ENCODE results near the gene STX4.
A peak's percentile ranks its signal among the peaks of the same experiment; 100 is the strongest.

STX4 gene

DNA sequence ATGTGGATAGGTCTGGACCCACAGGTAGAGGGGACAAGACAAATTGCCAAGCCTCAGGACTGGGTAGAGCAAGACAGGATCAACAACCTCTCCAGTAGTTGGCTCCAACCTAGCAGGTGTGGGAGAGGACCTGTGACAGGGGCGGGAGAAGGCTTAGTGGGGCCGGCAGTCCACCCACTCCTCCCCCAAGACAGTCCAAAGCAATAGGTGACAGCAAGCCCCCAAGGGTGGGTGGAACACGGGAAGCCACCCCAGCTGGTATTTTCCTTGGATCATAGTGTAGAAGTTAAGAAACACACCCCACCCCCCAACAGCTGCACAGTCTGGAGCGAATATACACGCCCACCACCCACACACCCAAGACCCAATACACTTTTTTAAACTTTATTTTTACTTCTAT is 4.1 kb upstream of the STX4 start:
- Histone ChIP-seq H3K27ac (ENCODE audit: low read length) (no peak overlapping the region), H3K4me1 (ENCODE audit: control insufficient read depth in 1 of 2, insufficient read depth in 2 of 2, low read length in 2 of 2) (peaks cover 0 to 2% of the 10 kb centered on the region in 2 donors), H3K9me3 (ENCODE audit: control insufficient read depth in 1 of 2, low read length in 2 of 2) (no peaks in the 10 kb centered on the region), H3K36me3 (ENCODE audit: control insufficient read depth in 1 of 2, insufficient read depth in 2 of 2, low read length in 2 of 2) (peaks cover 0 to 13% of the 10 kb centered on the region in 2 donors), H3K27me3 (ENCODE audit: low read depth, low read length) (no peaks in the 10 kb centered on the region), H3K4me3 (ENCODE audit: low read depth in 1 of 2, low read length in 2 of 2) (no peak overlapping the region)

DNA sequence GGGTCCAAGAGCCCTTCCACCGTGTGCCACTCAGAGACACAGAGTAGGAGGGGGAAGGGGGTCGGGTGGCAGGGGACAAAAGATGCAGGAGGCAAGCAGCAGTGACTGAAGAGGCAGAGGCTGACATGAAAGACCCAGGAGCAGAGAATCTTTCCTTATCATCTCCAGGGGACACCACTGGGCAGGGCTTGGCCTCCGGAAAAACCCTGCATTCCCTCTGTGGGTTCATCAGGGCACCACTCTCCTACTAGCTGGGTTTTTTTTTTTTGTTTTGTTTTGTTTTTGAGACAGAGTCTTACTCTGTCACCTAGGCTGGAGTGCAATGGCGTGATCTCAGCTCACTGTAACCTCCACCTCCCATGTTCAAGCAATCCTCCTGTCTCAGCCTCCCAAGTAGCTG is 2.1 kb upstream of the STX4 start:
- no peaks in the 10 kb centered on the region for H3K9me3 ChIP-seq (ENCODE audit: control insufficient read depth in 1 of 2, low read length in 2 of 2)
- H3K4me3 ChIP-seq (ENCODE audit: low read depth in 1 of 2, low read length in 2 of 2) = no peak overlapping the region
- peaks cover 0 to 28% of the 10 kb centered on the region in 2 donors for H3K36me3 ChIP-seq (ENCODE audit: control insufficient read depth in 1 of 2, insufficient read depth in 2 of 2, low read length in 2 of 2)
- H3K27ac ChIP-seq (ENCODE audit: low read length) = no peak overlapping the region
- H3K4me1 ChIP-seq (ENCODE audit: control insufficient read depth in 1 of 2, insufficient read depth in 2 of 2, low read length in 2 of 2) = peaks cover 0 to 17% of the 10 kb centered on the region in 2 donors
- no peaks in the 10 kb centered on the region for H3K27me3 ChIP-seq (ENCODE audit: low read depth, low read length)

DNA sequence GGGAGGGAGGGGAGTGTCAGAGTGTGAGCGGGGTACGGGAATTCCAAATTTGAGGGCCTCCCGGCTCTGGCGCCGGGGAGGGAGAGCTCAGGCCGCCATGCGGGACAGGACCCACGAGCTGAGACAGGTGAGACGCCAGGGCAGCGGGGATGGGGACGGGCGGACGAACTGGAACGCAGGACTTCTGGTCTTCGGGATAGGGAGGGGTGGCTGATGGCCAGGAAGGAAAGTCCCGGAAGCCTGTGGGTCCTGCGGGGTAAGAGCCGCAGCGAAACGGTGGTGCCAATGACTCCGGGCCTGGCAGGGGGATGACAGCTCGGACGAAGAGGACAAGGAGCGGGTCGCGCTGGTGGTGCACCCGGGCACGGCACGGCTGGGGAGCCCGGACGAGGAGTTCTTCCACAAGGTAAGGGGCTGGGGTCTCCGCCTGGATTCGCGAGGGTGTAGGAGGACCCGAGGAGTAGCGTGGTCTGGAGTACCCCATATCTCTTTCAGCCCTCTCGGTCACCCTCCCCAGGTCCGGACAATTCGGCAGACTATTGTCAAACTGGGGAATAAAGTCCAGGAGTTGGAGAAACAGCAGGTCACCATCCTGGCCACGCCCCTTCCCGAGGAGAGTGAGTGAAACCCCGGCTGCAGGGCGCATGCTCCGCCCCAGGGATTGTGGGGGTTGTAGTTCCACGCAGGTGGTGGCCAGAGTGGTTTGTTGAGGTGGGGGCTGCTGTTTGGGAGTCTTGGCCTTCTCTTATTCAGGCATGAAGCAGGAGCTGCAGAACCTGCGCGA is 543 bp downstream of the STX4 start:
- no peaks in the 10 kb centered on the region for H3K9me3 ChIP-seq (ENCODE audit: control insufficient read depth in 1 of 2, low read length in 2 of 2)
- H3K27me3 ChIP-seq (ENCODE audit: low read depth, low read length) = no peaks in the 10 kb centered on the region
- peaks cover 3 to 42% of the 10 kb centered on the region in 2 donors for H3K36me3 ChIP-seq (ENCODE audit: control insufficient read depth in 1 of 2, insufficient read depth in 2 of 2, low read length in 2 of 2)
- H3K4me1 ChIP-seq (ENCODE audit: control insufficient read depth in 1 of 2, insufficient read depth in 2 of 2, low read length in 2 of 2) = peaks cover 0 to 17% of the 10 kb centered on the region in 2 donors
- H3K4me3 ChIP-seq (ENCODE audit: low read depth in 1 of 2, low read length in 2 of 2) = peak overlapping the region; percentile 97 to 100
- peak overlapping the region; percentile 91 for H3K27ac ChIP-seq (ENCODE audit: low read length)

DNA sequence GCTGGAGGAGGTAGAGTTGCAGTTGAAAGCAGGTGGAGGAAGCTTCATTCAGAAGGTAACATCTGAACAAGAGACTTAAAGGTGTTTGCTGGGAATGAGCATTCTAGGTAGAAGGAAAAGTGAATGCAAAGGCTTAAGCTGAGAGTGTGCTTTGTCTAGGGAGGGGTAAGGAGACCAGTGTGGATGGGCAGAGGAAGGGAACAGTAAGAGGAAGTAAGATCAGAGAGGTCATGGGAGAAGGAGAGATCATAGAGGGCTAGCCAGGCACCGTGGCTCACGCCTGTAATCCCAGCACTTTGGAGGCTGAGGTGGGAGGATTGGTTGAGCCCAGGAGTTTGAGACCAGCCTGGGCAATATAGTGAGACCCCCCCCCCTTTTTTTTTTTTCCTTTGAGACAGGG is 3.3 kb downstream of the STX4 start:
- H3K36me3 ChIP-seq (ENCODE audit: control insufficient read depth in 1 of 2, insufficient read depth in 2 of 2, low read length in 2 of 2) = peaks cover 18 to 61% of the 10 kb centered on the region in 2 donors
- H3K27me3 ChIP-seq (ENCODE audit: low read depth, low read length) = no peaks in the 10 kb centered on the region
- no peaks in the 10 kb centered on the region for H3K9me3 ChIP-seq (ENCODE audit: control insufficient read depth in 1 of 2, low read length in 2 of 2)
- H3K27ac ChIP-seq (ENCODE audit: low read length) = no peak overlapping the region
- H3K4me3 ChIP-seq (ENCODE audit: low read depth in 1 of 2, low read length in 2 of 2) = no peak overlapping the region
- H3K4me1 ChIP-seq (ENCODE audit: control insufficient read depth in 1 of 2, insufficient read depth in 2 of 2, low read length in 2 of 2) = peaks cover 0 to 17% of the 10 kb centered on the region in 2 donors

DNA sequence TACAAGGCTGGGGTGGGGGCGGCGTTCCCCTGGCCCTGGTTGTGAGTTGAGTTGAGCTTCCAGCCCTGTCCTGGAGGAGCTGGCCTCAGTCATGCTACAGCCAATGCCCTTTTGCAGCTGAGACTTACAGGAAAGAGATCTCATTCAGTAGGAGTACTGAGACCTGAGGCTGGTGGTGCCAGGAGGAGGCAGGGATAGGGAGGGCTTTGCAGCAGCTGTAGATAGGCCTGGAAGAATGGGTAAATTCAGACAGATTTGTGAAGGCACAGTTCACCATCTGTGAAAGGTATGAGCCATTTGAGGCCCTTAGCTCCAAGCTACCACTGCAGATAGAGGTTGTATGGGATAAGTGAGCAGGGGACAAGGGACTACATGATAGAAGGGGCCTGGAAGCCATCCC is 5.6 kb downstream of the STX4 start:
- Histone ChIP-seq H3K27me3 (ENCODE audit: low read depth, low read length) (no peaks in the 10 kb centered on the region), H3K27ac (ENCODE audit: low read length) (no peak overlapping the region), H3K4me1 (ENCODE audit: control insufficient read depth in 1 of 2, insufficient read depth in 2 of 2, low read length in 2 of 2) (peaks cover 0 to 17% of the 10 kb centered on the region in 2 donors), H3K9me3 (ENCODE audit: control insufficient read depth in 1 of 2, low read length in 2 of 2) (no peaks in the 10 kb centered on the region), H3K36me3 (ENCODE audit: control insufficient read depth in 1 of 2, insufficient read depth in 2 of 2, low read length in 2 of 2) (peaks cover 18 to 53% of the 10 kb centered on the region in 2 donors), H3K4me3 (ENCODE audit: low read depth in 1 of 2, low read length in 2 of 2) (no peak overlapping the region)

DNA sequence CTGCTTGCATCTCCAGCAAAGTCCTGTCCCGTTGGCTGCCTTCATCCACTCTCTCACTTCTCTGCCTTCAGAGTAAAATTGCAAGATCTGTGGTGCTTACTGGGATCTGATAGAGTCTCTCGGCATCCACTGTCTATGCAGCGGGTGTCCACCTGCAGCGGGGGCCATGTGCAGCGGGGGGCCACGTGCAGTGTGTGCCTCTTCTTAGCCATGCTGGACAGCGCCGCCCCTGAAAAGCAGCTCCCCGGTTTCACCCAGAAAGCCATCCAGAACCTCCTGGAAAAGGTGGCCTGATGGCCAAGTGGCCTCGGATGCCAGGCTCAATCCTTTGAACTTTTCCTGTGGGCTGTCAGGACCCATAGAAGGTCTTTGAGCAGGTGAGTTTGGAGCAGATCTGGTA is 9.5 kb downstream of the STX4 start:
- no peak overlapping the region for H3K27ac ChIP-seq (ENCODE audit: low read length)
- H3K36me3 ChIP-seq (ENCODE audit: control insufficient read depth in 1 of 2, insufficient read depth in 2 of 2, low read length in 2 of 2) = peaks cover 18 to 34% of the 10 kb centered on the region in 2 donors
- peak overlapping the region in 1 of 2 donors; percentile 54 for H3K4me3 ChIP-seq (ENCODE audit: low read depth in 1 of 2, low read length in 2 of 2)
- H3K4me1 ChIP-seq (ENCODE audit: control insufficient read depth in 1 of 2, insufficient read depth in 2 of 2, low read length in 2 of 2) = no peaks in the 10 kb centered on the region
- H3K9me3 ChIP-seq (ENCODE audit: control insufficient read depth in 1 of 2, low read length in 2 of 2) = no peaks in the 10 kb centered on the region
- H3K27me3 ChIP-seq (ENCODE audit: low read depth, low read length) = no peaks in the 10 kb centered on the region

DNA sequence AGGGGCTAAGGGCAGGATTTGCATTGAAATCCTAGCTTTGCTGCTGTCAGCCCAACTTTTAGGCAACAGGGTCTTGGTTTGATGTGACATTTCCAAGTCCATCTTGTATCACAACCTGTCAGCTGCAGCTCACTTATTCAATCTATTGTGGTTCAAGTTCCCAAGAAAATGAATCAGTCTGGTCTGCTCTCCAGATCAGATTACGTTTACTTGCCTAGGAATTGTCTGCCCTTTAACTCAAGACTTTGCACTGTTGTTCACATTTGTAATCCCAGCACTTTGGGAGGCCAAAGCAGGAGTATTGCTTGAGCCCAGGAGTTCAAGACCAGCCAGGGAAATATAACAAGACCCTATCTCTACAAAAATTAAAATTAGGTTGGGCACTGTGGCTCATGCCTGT is 10.0 kb downstream of the STX4 start:
- Histone ChIP-seq H3K4me1 (ENCODE audit: control insufficient read depth in 1 of 2, insufficient read depth in 2 of 2, low read length in 2 of 2) (no peaks in the 10 kb centered on the region), H3K27me3 (ENCODE audit: low read depth, low read length) (no peaks in the 10 kb centered on the region), H3K4me3 (ENCODE audit: low read depth in 1 of 2, low read length in 2 of 2) (no peak overlapping the region), H3K36me3 (ENCODE audit: control insufficient read depth in 1 of 2, insufficient read depth in 2 of 2, low read length in 2 of 2) (peaks cover 18 to 30% of the 10 kb centered on the region in 2 donors), H3K27ac (ENCODE audit: low read length) (no peak overlapping the region), H3K9me3 (ENCODE audit: control insufficient read depth in 1 of 2, low read length in 2 of 2) (no peaks in the 10 kb centered on the region)

DNA sequence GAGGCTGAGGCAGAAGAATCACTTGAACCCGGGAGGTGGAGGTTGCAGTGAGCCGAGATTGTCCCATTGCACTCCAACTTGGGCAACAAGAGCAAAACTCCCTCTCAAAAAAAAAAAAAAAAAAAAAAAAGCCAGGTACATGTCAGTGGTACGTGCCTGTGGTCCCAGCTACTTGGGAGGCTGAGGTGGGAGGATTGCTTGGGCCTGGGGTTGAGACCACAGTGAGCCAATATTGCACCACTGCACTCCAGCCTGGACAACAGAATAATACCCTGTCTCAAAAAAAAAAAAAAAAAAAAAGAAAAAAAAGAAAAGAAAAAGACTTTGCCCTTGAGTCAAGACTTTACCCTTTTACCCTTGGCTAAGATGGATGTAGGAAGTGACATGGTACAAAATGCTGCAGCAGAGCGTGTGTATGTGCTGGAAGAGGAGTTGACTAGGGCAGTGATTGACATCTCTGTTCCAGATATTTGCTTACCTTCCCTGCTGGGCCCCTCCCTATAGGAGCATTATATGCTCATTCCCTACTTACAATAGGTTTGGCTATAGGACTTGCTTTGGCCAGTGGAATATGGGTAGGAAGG is 10.6 kb downstream of the STX4 start:
- Histone ChIP-seq H3K4me1 (ENCODE audit: control insufficient read depth in 1 of 2, insufficient read depth in 2 of 2, low read length in 2 of 2) (no peaks in the 10 kb centered on the region), H3K27me3 (ENCODE audit: low read depth, low read length) (no peaks in the 10 kb centered on the region), H3K4me3 (ENCODE audit: low read depth in 1 of 2, low read length in 2 of 2) (no peak overlapping the region), H3K36me3 (ENCODE audit: control insufficient read depth in 1 of 2, insufficient read depth in 2 of 2, low read length in 2 of 2) (peaks cover 14 to 23% of the 10 kb centered on the region in 2 donors), H3K9me3 (ENCODE audit: control insufficient read depth in 1 of 2, low read length in 2 of 2) (no peaks in the 10 kb centered on the region), H3K27ac (ENCODE audit: low read length) (no peak overlapping the region)

DNA sequence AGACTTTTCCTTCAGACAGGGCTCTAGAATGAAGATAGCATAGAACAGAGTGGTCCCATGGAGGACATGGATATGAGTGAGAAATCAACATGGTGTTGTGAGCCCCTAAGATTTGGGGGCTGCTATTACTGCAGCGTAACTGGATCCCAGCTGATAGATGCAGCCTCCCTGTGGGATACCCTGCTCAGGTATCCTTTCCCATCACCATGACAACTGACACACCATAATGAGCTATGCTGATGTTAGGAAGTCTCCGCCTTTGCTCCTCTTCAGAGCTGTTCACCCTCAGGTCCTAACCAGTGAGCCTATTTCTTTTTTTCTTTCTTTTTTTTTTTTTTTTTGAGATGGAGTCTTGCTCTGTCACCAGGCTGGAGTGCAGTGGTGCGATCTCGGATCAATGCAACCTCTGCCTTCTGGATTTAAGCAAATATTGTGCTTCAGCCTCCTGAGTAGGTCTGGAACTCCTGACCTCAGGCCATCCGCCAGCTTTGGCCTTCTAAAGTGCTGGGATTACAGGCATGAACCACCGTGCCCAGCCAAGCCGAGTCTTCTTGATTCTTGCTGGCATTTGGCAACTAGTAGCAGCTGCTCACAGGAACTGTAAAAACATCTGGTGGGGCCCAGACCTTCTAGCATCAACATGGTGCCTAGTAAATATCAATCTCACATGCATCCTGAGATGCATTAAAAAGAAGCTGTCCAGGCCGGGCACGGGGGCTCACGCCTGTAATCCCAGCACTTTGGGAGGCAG is 17.1 kb downstream of the STX4 start:
- Histone ChIP-seq H3K4me3 (ENCODE audit: low read depth in 1 of 2, low read length in 2 of 2) (no peak overlapping the region), H3K27me3 (ENCODE audit: low read depth, low read length) (no peaks in the 10 kb centered on the region), H3K36me3 (ENCODE audit: control insufficient read depth in 1 of 2, insufficient read depth in 2 of 2, low read length in 2 of 2) (no peaks in the 10 kb centered on the region), H3K9me3 (ENCODE audit: control insufficient read depth in 1 of 2, low read length in 2 of 2) (no peaks in the 10 kb centered on the region), H3K27ac (ENCODE audit: low read length) (no peak overlapping the region), H3K4me1 (ENCODE audit: control insufficient read depth in 1 of 2, insufficient read depth in 2 of 2, low read length in 2 of 2) (no peaks in the 10 kb centered on the region)

DNA sequence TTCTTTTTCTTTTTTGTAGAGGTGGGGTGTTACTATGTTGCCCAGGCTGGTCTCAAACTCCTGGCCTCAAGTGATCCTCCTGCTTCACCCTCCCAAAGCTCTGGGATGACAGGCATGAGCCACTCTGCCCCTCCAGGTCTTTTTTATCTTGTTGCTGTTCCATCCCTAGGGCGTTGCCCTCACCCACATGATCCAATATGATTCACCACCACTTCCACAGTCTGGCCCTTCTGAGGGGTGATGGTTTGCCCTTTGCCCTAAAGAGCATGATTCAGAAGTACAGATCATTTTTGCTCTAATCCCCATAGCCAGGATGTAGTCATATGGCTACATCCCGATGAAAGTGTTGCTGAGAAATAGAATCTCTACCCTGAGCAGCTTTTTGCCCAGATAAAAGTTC is 18.8 kb downstream of the STX4 start:
- Histone ChIP-seq H3K36me3 (ENCODE audit: control insufficient read depth in 1 of 2, insufficient read depth in 2 of 2, low read length in 2 of 2) (no peaks in the 10 kb centered on the region), H3K9me3 (ENCODE audit: control insufficient read depth in 1 of 2, low read length in 2 of 2) (no peaks in the 10 kb centered on the region), H3K4me3 (ENCODE audit: low read depth in 1 of 2, low read length in 2 of 2) (no peak overlapping the region), H3K27me3 (ENCODE audit: low read depth, low read length) (no peaks in the 10 kb centered on the region), H3K4me1 (ENCODE audit: control insufficient read depth in 1 of 2, insufficient read depth in 2 of 2, low read length in 2 of 2) (no peaks in the 10 kb centered on the region), H3K27ac (ENCODE audit: low read length) (no peak overlapping the region)

DNA sequence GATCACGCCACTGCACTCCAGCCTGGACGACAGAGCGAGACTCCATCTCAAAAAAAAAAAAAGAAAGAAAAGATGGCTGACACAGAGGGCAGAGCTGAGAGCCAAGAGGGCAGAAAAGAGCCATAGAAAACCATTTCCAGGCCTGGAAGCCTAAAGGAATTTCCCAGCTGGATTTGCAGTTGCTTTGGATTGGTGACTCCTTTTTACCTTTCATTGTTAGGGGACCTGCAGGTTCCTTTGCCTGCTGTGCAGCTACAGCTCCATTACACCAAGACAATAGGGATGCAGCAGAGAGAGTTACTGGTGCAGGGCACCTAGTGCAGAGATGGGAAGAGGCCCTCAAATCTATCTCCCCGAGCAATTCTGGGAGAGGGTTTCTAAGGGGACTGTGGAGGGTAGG is 22.3 kb downstream of the STX4 start:
- Histone ChIP-seq H3K4me3 (ENCODE audit: low read depth in 1 of 2, low read length in 2 of 2) (no peak overlapping the region), H3K4me1 (ENCODE audit: control insufficient read depth in 1 of 2, insufficient read depth in 2 of 2, low read length in 2 of 2) (no peaks in the 10 kb centered on the region), H3K27ac (ENCODE audit: low read length) (no peak overlapping the region), H3K36me3 (ENCODE audit: control insufficient read depth in 1 of 2, insufficient read depth in 2 of 2, low read length in 2 of 2) (peaks cover 0 to 5% of the 10 kb centered on the region in 2 donors), H3K27me3 (ENCODE audit: low read depth, low read length) (no peaks in the 10 kb centered on the region), H3K9me3 (ENCODE audit: control insufficient read depth in 1 of 2, low read length in 2 of 2) (no peaks in the 10 kb centered on the region)

All from muscle layer of duodenum (tissue), 2 donors.